ENCODE results near the gene GRK6. TPM values are rescaled to one million over a fixed set of nuclear protein-coding genes. Genes with fewer than 3 reads are reported as not detected.

Gene GRK6
- total and polyA plus RNA-seq, 9 of the 15 experiments (the other 6 are each of a cell fraction or from before 2014, with no cell fraction given): 0.63 to 122 (median 44.5) TPM

- 0 out of 2 replicates have a peak, but pooled peaks have one; percentile 5 for TF ChIP-seq IRF1 (CRISPR knock-in tag; IDR thresholded peaks at IDR 0.05; ENCODE audit: borderline replicate concordance)
- TF ChIP-seq TBL1XR1 (IDR thresholded peaks at IDR 0.05; ENCODE audit: low read length in 2 of 2): peak in 1 of 2 experiments; percentile 57; a peak in 1 of 4 replicates
- peak; percentile 95 for TF ChIP-seq CTCFL (IDR thresholded peaks at IDR 0.05; ENCODE audit: borderline replicate concordance, insufficient read depth, low read depth, low read length, poor library complexity, severe bottlenecking)
- TF ChIP-seq ZNF639 (CRISPR knock-in tag; conservative IDR thresholded peaks at IDR 0.05 in 1 of 2, IDR thresholded peaks at IDR 0.05 in 1 of 2): peak in 1 of 2 experiments; percentile 90; a peak in 2 of 4 replicates
- TF ChIP-seq ILK (tag; IDR thresholded peaks at IDR 0.05; ENCODE audit: borderline replicate concordance, low read depth): no peak
- TF ChIP-seq NONO (IDR thresholded peaks at IDR 0.05; ENCODE audit: low read depth in 2 of 2, low read length in 1 of 2): peak; percentile 57 to 72; a peak in 3 of 4 replicates
- TF ChIP-seq, protein P1, sequence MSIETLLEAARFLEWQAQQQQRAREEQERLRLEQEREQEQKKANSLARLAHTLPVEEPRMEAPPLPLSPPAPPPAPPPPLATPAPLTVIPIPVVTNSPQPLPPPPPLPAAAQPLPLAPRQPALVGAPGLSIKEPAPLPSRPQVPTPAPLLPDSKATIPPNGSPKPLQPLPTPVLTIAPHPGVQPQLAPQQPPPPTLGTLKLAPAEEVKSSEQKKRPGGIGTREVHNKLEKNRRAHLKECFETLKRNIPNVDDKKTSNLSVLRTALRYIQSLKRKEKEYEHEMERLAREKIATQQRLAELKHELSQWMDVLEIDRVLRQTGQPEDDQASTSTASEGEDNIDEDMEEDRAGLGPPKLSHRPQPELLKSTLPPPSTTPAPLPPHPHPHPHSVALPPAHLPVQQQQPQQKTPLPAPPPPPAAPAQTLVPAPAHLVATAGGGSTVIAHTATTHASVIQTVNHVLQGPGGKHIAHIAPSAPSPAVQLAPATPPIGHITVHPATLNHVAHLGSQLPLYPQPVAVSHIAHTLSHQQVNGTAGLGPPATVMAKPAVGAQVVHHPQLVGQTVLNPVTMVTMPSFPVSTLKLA (conservative IDR thresholded peaks at IDR 0.05): peak; percentile 90 to 94
- TF ChIP-seq ZNF57 (CRISPR knock-in tag; IDR thresholded peaks at IDR 0.05): no peak
- TF ChIP-seq LCOR (CRISPR knock-in tag; IDR thresholded peaks at IDR 0.05): peak; percentile 82
- no peak for TF ChIP-seq ZBTB17 (CRISPR knock-in tag; IDR thresholded peaks at IDR 0.05)
- no peak for TF ChIP-seq NFXL1 (CRISPR knock-in tag; IDR thresholded peaks at IDR 0.05)
- TF ChIP-seq SP1 (CRISPR knock-in tag; IDR thresholded peaks at IDR 0.05): peak; percentile 89
- TF ChIP-seq PRMT5 (CRISPR knock-in tag; IDR thresholded peaks at IDR 0.05): no peak
- TF ChIP-seq HIVEP1 (CRISPR knock-in tag; IDR thresholded peaks at IDR 0.05): peak; percentile 86
- no peak for TF ChIP-seq U2AF2 (optimal IDR thresholded peaks at IDR 0.05; ENCODE audit: low read depth, low read length)
- TF ChIP-seq ZNF217 (CRISPR knock-in tag; IDR thresholded peaks at IDR 0.05): no peak
- TF ChIP-seq, protein P2, sequence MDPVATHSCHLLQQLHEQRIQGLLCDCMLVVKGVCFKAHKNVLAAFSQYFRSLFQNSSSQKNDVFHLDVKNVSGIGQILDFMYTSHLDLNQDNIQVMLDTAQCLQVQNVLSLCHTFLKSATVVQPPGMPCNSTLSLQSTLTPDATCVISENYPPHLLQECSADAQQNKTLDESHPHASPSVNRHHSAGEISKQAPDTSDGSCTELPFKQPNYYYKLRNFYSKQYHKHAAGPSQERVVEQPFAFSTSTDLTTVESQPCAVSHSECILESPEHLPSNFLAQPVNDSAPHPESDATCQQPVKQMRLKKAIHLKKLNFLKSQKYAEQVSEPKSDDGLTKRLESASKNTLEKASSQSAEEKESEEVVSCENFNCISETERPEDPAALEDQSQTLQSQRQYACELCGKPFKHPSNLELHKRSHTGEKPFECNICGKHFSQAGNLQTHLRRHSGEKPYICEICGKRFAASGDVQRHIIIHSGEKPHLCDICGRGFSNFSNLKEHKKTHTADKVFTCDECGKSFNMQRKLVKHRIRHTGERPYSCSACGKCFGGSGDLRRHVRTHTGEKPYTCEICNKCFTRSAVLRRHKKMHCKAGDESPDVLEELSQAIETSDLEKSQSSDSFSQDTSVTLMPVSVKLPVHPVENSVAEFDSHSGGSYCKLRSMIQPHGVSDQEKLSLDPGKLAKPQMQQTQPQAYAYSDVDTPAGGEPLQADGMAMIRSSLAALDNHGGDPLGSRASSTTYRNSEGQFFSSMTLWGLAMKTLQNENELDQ (CRISPR knock-in tag; IDR thresholded peaks at IDR 0.05; ENCODE audit: borderline replicate concordance): 0 out of 2 replicates have a peak, but pooled peaks have one; percentile 67
These were observed 22.5 kb upstream of the GRK6 start (continued) for GRCh38 chr5:177403792-177404640.

All from K562 (cell line).